Liver (tissue), 9 donors: ENCODE results near the gene THBS2. TPM values are rescaled to one million over a fixed set of nuclear protein-coding genes. Genes with fewer than 3 reads are reported as not detected.

Source experiments
- DNase-seq: peaks from one replicate; pipeline ENCODE4 v3.0.0-alpha.2; 2017; ENCODE audit warnings: low spot score
- H3K27ac ChIP-seq, 2 donors: one replicate each; pipeline ENCODE4 v1.7.0; 2013; ENCODE audit warnings: inconsistent platforms in 2 of 2, low read length in 2 of 2, control low read depth in 1 of 2, low read depth in 1 of 2, mild to moderate bottlenecking in 1 of 2
- H3K27me3 ChIP-seq, 4 donors: one replicate each; pipeline versions ENCODE4 v1.6.1 to v1.7.0; 2013; ENCODE audit warnings: low read length in 3 of 4, inconsistent platforms in 1 of 4, mild to moderate bottlenecking in 1 of 4, moderate library complexity in 1 of 4; ENCODE audit not compliant: control insufficient read depth in 4 of 4, insufficient read depth in 4 of 4
- H3K36me3 ChIP-seq, 4 donors: one replicate each; pipeline versions ENCODE4 v1.6.1 to v1.7.0; 2013; ENCODE audit warnings: low read length in 3 of 4, mild to moderate bottlenecking in 3 of 4, low read depth in 1 of 4, moderate library complexity in 1 of 4; ENCODE audit not compliant: control insufficient read depth in 4 of 4, insufficient read depth in 3 of 4
- H3K4me1 ChIP-seq, 4 donors: one replicate each; pipeline versions ENCODE4 v1.6.1 to v1.7.0; 2013; ENCODE audit warnings: low read length in 3 of 4, mild to moderate bottlenecking in 3 of 4, moderate library complexity in 1 of 4; ENCODE audit not compliant: control insufficient read depth in 4 of 4, insufficient read depth in 4 of 4
- H3K4me3 ChIP-seq, 3 donors: one replicate each; pipeline versions ENCODE4 v1.6.1 to v1.7.0; 2013; ENCODE audit warnings: low read length in 3 of 3, control low read depth in 1 of 3, low read depth in 1 of 3, mild to moderate bottlenecking in 1 of 3
- H3K9ac ChIP-seq, 2 donors: one replicate each; pipeline ENCODE4 v1.7.0; 2013; ENCODE audit warnings: low read length in 2 of 2, mild to moderate bottlenecking in 2 of 2, moderate library complexity in 2 of 2, control low read depth in 1 of 2, low read depth in 1 of 2
- H3K9me3 ChIP-seq, 4 donors: one replicate each; pipeline versions ENCODE4 v1.6.1 to v1.7.0; 2013; ENCODE audit warnings: low read length in 3 of 4; ENCODE audit not compliant: control insufficient read depth in 4 of 4
- ATF3 ChIP-seq: IDR thresholded peaks from 2 replicates; pipeline ENCODE4 v1.6.1; 2016; ENCODE audit warnings: antibody characterized with exemption
- CTCF ChIP-seq: fragments of 150-350 bp; IDR thresholded peaks from 2 replicates; pipeline ENCODE4 v1.5.1; 2017; ENCODE audit warnings: improper control_type of control experiment, low read depth, low read length; ENCODE audit not compliant: missing input control
- EGR1 ChIP-seq, 2 donors: IDR thresholded peaks; 2 replicates each; pipeline ENCODE4 v1.6.1; 2016 to 2018; ENCODE audit warnings: antibody characterized with exemption in 2 of 2, low read depth in 2 of 2
- FOXA1 ChIP-seq: IDR thresholded peaks from 2 replicates; pipeline ENCODE4 v1.6.1; 2016; ENCODE audit warnings: antibody characterized with exemption
- FOXA2 ChIP-seq: IDR thresholded peaks from 2 replicates; pipeline ENCODE4 v1.6.1; 2016; ENCODE audit warnings: antibody characterized with exemption
- GABPA ChIP-seq, 2 donors: IDR thresholded peaks in 1 of 2; conservative IDR thresholded peaks in 1 of 2; 2 replicates each; pipeline ENCODE4 v1.6.1; 2016; ENCODE audit warnings: antibody characterized with exemption in 2 of 2, mild to moderate bottlenecking in 1 of 2, moderate library complexity in 1 of 2
- HNF4A ChIP-seq, 2 donors: conservative IDR thresholded peaks; 2 replicates each; pipeline ENCODE4 v1.6.1; 2016; ENCODE audit warnings: antibody characterized with exemption in 2 of 2, mild to moderate bottlenecking in 2 of 2
- HNF4G ChIP-seq: IDR thresholded peaks from 2 replicates; pipeline ENCODE4 v1.6.1; 2016; ENCODE audit warnings: antibody characterized with exemption
- JUND ChIP-seq, 2 donors: IDR thresholded peaks; 2 replicates each; pipeline ENCODE4 v1.6.1; 2016; ENCODE audit warnings: antibody characterized with exemption in 2 of 2
- MAX ChIP-seq: IDR thresholded peaks from 2 replicates; pipeline ENCODE4 v1.6.1; 2016; ENCODE audit warnings: antibody characterized with exemption
- RAD21 ChIP-seq, 2 donors: IDR thresholded peaks; 2 replicates each; pipeline ENCODE4 v1.6.1; 2016; ENCODE audit warnings: antibody characterized with exemption in 2 of 2, mild to moderate bottlenecking in 2 of 2
- RXRA ChIP-seq, 2 donors: IDR thresholded peaks; 2 replicates each; pipeline ENCODE4 v1.6.1; 2017 to 2018; ENCODE audit warnings: antibody characterized with exemption in 2 of 2, mild to moderate bottlenecking in 1 of 2
- SP1 ChIP-seq: IDR thresholded peaks from 2 replicates; pipeline ENCODE4 v1.6.1; 2018; ENCODE audit warnings: antibody characterized with exemption, mild to moderate bottlenecking
- WGBS: extraction: QIAGEN DNeasy Blood & Tissue Kit; methylation state at CpG from one replicate; pipeline ENCODE4 v1.1.7; 2013; 5-methylcytosine and 5-hydroxymethylcytosine counted together
- polyA plus RNA-seq, 2 donors: library from polyadenylated mRNA; stranded (reverse) in 1 of 2; unstranded in 1 of 2; fragments of 200-250 nt in 1 of 2; fragments of >200 nt in 1 of 2; fragmentation: Nextera tagmentation in 1 of 2; extraction: Ambion mirVana in 1 of 2; gene quantifications; one replicate each; pipeline versions ENCODE4 v1.2.1 to v1.2.3, GENCODE V29; 2013 to 2015
- total RNA-seq, 2 donors: library from RNA; depleted of rRNA; stranded (reverse); fragments of >200 nt; gene quantifications; one replicate each; pipeline ENCODE4 v1.2.3, GENCODE V29; 2014
- donor health status: healthy.
- donor health status: healthy.
- donor health status: healthy.
- donor health status: healthy.
- donor health status: healthy.

THBS2 gene
- total and polyA plus RNA-seq, 4 donors = 0.35 to 7.6 (median 6.2) TPM

- no peaks in the 10 kb centered on the region for H3K36me3 ChIP-seq
These were observed 43.0 kb downstream of the THBS2 start for GRCh38 chr6:169210611-169211010.

GRCh38 chr6:169208011-169208410, 45.6 kb downstream of the THBS2 start:
- no peak for DNase-seq
- Histone ChIP-seq H3K4me1 (no peaks in the 10 kb centered on the region), H3K36me3 (no peaks in the 10 kb centered on the region), H3K4me3 (no peak overlapping the region), H3K27ac (no peak overlapping the region), H3K27me3 (no peaks in the 10 kb centered on the region), H3K9me3 (peaks cover 0 to 6% (median 2%) of the 10 kb centered on the region in 4 donors), H3K9ac (no peak overlapping the region)
- TF ChIP-seq FOXA2 (no peak), EGR1 (IDR thresholded peaks at IDR 0.05; ENCODE audit: low read depth in 2 of 2) (no peak), HNF4G (no peak), CTCF (no peak), SP1 (no peak), ATF3 (no peak), GABPA (IDR thresholded peaks at IDR 0.05 in 1 of 2, conservative IDR thresholded peaks at IDR 0.05 in 1 of 2) (no peak), FOXA1 (no peak), HNF4A (conservative IDR thresholded peaks at IDR 0.05) (no peak)

More at GRCh38 chr6:169210611-169211010, 43.0 kb downstream of the THBS2 start:
- Histone ChIP-seq H3K9me3 (peaks cover 0 to 6% (median 2%) of the 10 kb centered on the region in 4 donors), H3K4me3 (no peak overlapping the region), H3K4me1 (peaks cover 0 to 4% (median 0%) of the 10 kb centered on the region in 4 donors), H3K27ac (no peak overlapping the region), H3K27me3 (no peaks in the 10 kb centered on the region), H3K9ac (no peak overlapping the region)
- DNase-seq = no peak
- 90% methylated on average over 3 of the region's 3 CpGs for WGBS
- TF ChIP-seq HNF4G (no peak), EGR1 (IDR thresholded peaks at IDR 0.05; ENCODE audit: low read depth in 2 of 2) (no peak), GABPA (IDR thresholded peaks at IDR 0.05 in 1 of 2, conservative IDR thresholded peaks at IDR 0.05 in 1 of 2) (no peak), MAX (no peak), JUND (IDR thresholded peaks at IDR 0.05) (no peak), FOXA1 (no peak), ATF3 (no peak), RXRA (IDR thresholded peaks at IDR 0.05) (no peak)

- Histone ChIP-seq H3K4me1 (no peaks in the 10 kb centered on the region), H3K9ac (no peak overlapping the region), H3K9me3 (peaks cover 0 to 6% (median 2%) of the 10 kb centered on the region in 4 donors), H3K4me3 (no peak overlapping the region), H3K27me3 (no peaks in the 10 kb centered on the region), H3K36me3 (no peaks in the 10 kb centered on the region), H3K27ac (no peak overlapping the region)
- no peak for DNase-seq
- no peak for TF ChIP-seq MAX
- TF ChIP-seq RAD21 (IDR thresholded peaks at IDR 0.05) = no peak
- no peak for TF ChIP-seq EGR1 (IDR thresholded peaks at IDR 0.05; ENCODE audit: low read depth in 2 of 2)
These were observed 46.2 kb downstream of the THBS2 start for GRCh38 chr6:169207482-169207881.
